Right kidney (tissue), 1 donor: Measurements from ENCODE around the gene SGMS1.
"Not testable (repeated sequence)": the region's sequence is repeated elsewhere in the genome, so short reads cannot be mapped to it uniquely, and the experiment has no call there.

ENCODE experiments used
- DNase-seq: peaks from one replicate; pipeline ENCODE4 v3.0.0-alpha.2; 2016

The SGMS1 gene

GRCh38 chr10:50299948-50300669 is 323.6 kb downstream of the SGMS1 start:
- no peak for DNase-seq

- DNase-seq, result no peak
Measured at GRCh38 chr10:50295367-50295766, 328.4 kb downstream of the SGMS1 start.

GRCh38 chr10:50294582-50294981 is 329.2 kb downstream of the SGMS1 start:
- no peak for DNase-seq

GRCh38 chr10:50293513-50294313 is 330.0 kb downstream of the SGMS1 start:
- no peak for DNase-seq

GRCh38 chr10:50291261-50291850 is 332.4 kb downstream of the SGMS1 start:
- DNase-seq, result no peak

DNA sequence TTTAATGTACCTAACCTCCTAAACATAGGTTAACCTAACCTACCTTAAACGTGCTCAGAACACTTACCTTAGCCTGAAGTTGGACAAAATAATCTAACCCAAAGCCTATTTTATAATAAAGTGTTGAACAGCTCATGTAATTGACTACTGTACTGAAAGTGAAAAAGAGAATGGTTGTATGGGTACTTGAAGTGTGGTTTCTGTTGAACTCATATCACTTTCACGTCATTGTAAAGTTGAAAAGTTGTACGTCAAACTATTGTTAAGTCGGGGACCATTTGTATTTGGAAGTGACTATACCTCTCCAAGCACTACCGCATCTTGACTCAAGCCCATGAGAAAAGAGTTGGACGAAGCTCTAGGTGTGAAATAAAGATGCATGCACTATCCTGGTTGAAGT is 334.6 kb downstream of the SGMS1 start:
- no peak for DNase-seq

DNA sequence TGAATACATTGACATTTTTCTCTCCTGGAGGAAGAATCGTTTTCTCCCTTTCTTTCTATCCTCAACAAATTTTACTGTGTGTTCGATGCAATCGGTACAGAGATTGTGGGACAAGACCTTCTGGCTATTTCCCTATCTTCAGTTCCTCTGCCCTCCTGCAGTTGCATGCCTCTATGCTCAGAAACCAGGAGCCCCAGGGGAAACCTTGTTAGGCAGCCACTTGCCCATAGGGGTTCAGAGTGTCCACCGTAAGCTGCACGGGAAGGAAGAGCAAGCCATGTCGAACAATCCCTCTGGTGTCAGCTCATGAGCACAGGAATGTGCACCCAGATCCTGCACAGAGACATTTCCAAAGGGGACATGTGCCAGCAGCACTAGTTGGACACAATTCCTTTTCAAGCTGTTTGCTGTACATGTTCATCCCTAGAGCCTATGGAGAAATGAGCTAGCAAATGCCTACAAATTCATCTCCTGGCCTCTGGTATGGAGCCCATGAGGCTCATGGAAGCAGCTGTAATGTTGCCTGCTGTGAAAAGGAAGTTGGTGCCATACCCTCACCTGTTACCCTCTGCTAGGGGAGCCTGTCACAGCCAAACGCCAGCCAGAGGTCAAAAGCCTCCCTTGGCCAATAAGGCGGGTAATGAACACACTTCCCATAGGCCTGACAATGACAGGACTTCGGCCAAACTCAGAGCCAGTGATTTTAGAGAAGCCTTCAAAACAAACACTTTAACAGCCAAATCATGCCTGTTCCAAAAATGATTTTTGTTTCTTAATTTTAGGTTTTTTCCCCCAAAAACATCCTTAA is 336.6 kb downstream of the SGMS1 start:
- no peak for DNase-seq

DNA sequence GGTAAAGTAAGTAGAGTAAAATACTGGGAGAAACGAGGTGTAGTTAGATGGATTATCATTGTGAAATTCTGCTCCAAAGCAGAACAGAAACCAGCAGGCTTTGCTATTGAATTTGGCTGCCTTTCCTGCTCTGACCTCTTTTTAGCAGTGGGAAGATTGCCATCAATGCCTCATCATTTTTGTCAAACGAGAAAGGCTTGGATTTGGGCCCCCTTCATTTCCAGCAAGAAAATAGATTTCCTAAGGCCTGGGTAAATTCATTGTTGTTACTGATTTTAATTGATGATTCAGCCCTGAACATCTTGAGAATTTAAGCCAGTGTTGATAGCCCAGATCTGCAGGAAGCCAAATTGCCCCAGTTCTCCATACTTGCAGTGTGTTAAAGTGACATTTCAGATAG is 337.2 kb downstream of the SGMS1 start:
- DNase-seq, result no peak

DNA sequence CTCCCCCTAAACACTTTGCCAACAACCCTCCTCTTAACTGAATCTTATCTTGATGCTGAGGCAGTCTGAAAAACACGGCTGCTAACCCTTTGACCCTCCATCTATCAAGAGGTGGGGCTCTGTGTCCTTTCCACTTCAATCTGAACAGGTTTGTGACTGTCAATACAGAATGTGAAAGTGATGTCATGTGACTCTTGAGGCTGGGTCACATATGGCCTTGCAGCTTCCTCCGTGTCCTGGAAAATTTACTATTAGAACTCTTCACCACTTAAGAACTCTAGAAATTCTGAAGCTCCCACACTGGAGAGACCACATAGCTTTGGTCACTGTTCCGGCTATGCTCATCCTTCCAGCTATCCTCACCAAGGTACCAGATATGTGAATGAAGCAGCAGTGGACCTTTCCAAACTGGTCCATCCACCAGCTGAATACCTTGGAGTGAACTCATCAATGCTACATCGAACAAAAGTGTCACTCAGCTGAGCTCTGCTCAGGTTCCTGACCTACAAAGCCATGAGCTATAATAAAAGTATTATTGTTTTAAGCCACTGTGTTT is 341.7 kb downstream of the SGMS1 start:
- no peak for DNase-seq

DNA sequence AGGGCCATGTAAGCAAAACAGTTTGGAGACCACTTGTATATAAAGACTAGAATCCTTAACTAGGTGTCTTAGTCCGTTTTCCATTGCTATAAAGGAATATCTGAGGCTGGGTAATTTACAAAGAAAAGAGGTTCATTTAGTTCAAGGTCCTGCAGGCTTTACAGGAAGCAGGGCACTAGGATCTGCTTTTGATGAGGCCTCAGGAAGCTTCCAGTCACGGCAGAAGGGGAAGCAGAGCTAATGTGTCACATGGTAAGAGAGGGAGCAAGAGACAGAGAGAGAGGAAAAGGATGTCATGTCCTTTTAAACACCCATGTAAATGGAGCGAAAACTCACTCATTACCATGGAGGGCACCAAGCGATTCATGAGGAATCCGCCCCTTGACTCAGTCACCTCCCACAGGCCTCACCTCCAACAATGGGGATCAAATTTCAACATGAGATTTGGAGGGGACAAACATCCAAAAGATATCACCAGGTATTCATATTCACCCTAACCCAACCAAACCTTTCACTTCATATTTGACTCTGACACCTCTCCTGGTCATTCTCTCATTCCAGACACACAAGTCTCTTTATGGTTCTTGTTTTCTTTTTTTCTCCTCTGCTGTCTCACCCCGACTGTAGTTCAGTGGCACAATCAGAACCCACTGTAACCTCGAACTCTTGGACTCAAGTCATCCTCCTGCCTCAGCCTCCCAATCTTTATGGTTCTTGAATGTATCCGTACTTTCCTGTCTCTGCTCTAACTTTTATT is 342.4 kb downstream of the SGMS1 start:
- DNase-seq, result no peak

DNA sequence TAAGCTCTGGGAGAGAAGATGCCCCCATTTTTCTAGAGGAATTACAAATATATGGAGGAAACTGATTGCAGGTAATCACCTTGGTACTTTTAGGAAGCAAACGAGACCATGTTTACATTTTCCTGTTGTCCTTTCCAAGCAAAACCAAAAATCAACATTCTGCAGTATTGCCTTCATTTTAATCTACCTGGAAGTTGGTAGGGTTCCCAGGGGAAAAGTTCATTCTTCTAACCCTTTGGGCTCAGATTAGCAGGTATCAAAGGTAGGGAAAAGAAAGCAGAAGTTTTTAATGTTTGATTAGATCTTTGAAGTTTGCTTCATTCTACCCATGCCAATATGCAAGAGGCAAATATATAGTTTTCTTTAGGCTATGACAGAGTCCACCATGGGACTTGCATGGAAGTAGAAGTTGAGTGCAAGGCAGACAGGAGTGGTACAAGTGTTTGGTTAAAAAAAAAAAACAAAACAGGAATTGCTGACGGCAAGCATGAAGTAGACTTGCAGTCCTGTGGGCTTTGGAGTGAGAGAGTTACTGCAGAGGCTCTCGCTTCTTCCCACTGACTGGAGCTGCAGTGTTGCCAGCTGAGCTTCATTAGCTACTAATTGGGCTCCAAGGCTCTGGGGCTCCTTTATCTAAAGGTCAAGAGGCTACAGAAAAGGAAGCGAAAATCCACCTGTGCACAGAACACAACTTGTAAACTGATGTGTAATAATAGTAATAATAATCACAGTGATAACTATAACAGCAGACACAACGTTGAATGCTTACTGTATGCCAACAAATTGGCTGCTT is 343.5 kb downstream of the SGMS1 start:
- DNase-seq, result no peak

- no peak for DNase-seq
Measured at GRCh38 chr10:50279489-50279888, 344.3 kb downstream of the SGMS1 start.

GRCh38 chr10:50275650-50276235 is 348.0 kb downstream of the SGMS1 start:
- no peak for DNase-seq

DNA sequence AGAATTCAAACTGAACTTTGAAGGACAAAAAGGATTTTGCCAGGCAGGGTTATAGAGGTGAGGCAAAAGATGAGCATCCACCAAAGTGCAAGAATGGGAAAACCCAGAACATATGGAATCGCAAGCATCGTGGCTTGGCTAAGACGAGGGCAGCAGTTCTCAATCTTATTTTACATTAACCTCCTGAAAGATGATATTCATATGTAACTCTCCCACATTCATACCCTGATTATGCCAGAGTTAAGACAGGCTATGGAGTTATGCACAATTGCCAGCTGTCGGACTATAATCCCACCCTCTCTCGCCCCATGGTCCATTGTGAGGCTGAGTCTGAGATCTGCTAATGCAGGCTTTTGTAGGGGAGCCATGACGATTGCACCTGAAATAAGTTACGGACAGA is 351.2 kb downstream of the SGMS1 start:
- no peak for DNase-seq

DNA sequence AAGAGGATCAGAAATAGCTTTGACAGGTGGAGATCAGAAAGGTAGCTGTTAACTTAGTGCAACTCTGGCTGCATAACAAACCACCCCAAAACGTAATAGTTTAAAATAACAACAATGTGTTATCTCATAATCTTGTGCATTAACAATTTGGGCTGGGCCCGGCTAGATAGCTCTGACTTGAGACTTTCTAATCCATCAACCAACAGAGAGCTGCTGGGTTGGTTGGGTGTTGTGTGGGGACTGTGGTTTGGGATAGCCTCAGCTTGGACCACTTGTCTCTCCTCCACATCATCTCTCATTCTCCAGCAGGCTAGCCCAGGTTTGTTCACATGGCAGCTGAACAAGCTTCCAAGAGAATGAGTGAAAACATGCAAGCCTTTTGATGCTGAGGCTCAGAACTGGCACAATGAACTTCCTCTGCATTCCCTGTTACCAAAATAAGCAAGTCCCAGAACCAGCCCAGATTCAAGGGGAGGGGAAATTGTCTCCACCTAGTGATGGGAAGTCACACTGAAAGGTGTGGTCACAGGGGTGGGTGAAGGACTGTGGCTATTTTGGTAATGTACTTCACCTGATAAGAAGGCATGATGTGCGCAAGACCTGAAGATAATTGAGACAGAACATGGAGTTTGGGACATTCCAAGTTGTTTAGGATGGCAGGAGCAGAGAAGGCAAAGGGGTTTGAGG is 352.0 kb downstream of the SGMS1 start:
- DNase-seq, result no peak

GRCh38 chr10:50267877-50268276 is 355.9 kb downstream of the SGMS1 start:
- not testable (repeated sequence) for DNase-seq

DNA sequence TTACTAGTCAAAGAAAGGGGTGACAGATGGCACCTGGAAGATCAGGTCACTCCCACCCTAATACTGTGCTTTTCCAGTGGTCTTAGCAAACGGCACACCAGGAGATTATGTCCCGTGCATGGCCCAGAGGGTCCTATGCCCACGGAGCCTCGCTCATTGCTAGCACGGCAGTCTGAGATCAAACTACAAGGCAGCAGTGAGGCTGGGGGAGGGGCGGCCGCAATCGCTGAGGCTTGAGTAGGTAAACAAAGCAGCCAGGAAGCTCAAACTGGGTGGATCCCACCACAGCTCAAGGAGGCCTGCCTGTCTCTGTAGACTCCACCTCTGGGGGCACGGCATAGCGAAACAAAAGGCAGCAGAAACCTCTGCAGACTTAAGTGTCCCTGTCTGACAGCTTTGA is 361.1 kb downstream of the SGMS1 start:
- not testable (repeated sequence) for DNase-seq

- DNase-seq, result no peak
Measured at GRCh38 chr10:50260791-50261281, 362.9 kb downstream of the SGMS1 start.
